Measurements from ENCODE around the gene ZFAND3.
"Not testable (repeated sequence)": the region's sequence is repeated elsewhere in the genome, so short reads cannot be mapped to it uniquely, and the experiment has no call there.

ZFAND3 gene

DNA sequence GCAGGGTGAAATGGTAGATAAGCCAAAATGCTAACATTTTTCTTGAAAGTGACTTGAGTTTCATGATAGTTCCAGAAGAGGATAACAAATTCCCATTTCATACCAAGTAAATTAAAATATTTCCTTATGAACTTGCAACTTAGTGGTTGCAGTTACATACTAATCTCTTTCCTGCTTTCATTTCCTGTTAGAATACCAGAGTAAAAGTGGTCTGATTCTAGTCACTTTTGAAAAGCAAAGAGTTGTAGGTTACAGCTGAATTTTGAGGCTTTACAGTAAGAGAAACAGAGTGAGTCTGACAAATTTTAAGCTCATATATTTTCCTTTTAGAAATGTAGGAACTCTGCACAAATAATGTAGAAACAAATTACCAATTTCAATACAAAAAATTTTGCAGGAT is 117.4 kb downstream of the ZFAND3 start:
- no peak for DNase-seq (ENCODE audit: low read depth in 2 of 2)

GRCh38 chr6:37938909-37939308 is 119.4 kb downstream of the ZFAND3 start:
- no peak for DNase-seq (ENCODE audit: low read depth in 2 of 2)

DNA sequence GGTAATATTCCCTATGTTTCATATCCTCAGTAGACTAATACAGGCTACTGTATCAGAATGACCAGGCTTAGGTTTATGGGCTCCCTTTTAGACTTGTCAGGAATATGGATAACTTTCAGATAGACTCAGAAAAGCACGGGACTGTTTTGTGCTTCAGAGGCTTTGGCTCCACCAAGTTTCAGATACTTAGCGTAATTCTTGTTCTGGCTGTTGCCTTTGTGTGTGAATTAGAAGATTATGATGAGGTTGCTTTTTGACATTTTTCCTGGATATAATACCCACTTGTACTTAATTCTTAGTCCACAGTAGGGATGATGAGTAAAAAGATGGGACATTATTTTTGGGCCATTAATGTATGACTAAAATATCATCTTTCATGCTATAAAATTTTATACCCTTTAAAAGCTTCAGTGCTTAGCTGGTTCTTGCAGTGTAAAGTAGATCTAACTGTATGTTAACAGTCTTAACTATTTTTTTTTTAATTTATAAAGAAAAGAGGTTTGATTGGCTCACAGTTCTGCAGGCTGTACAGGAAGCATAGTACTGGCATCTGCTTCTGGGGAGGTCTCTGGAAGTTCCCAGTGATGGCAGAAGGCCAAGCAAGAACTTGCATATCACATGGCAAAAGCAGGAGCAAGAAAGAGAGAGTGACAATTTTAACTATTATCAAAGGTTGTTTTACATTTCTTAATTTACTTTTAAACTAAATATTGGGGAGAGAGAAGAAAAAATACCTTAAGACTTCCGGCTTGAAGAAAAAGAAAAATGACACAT is 120.7 kb downstream of the ZFAND3 start:
- no peak for DNase-seq (ENCODE audit: low read depth in 2 of 2)

- no peak for DNase-seq (ENCODE audit: low read depth in 2 of 2)
Observed at GRCh38 chr6:37941871-37942270, 122.3 kb downstream of the ZFAND3 start.

GRCh38 chr6:37942606-37943376 is 123.3 kb downstream of the ZFAND3 start:
- DNase-seq (ENCODE audit: low read depth in 2 of 2) = no peak

GRCh38 chr6:37943436-37944058 is 124.0 kb downstream of the ZFAND3 start:
- DNase-seq (ENCODE audit: low read depth in 2 of 2) = no peak

DNA sequence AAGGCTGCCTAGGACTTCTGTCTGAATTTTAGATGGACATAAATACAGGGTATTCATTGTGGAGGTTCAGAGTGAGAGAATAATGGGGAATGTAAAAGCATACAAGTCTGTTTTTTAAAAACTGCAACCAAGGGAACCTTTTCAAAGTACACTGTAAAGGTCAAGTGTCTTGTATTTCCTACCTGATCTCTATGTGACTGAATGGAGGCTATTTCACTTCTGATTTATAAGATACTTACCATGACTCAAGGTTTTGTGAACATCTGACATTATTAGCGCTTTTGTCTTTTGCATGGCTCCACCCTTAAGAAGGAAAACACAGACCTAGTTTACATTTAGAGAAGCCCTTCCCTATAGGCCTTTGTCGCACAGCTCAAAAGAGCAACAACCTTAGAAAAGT is 126.5 kb downstream of the ZFAND3 start:
- DNase-seq (ENCODE audit: low read depth in 2 of 2) = no peak

DNA sequence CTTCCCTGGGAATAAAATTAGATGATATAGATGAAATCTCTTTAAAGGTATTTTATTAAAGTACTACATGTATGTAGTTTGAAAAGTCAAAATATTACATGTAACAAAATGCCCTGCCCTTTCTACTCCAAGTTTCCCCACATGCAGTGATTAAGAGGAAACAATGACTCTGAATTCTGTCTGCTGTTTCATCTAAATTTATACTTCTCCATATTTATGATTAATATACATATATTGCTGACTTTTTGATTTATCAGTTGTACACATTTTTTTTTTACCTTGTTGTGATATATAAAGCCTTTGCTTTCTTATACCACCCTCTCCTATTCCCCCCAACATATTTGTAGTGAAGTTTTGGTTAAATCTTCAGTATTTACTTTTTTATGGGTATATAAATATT is 127.9 kb downstream of the ZFAND3 start:
- DNase-seq (ENCODE audit: low read depth in 2 of 2) = no peak

- DNase-seq (ENCODE audit: low read depth in 2 of 2) = not testable (repeated sequence)
Observed at GRCh38 chr6:37948584-37948983, 129.1 kb downstream of the ZFAND3 start.

- no peak for DNase-seq (ENCODE audit: low read depth in 2 of 2)
Observed at GRCh38 chr6:37952027-37952426, 132.5 kb downstream of the ZFAND3 start.

DNA sequence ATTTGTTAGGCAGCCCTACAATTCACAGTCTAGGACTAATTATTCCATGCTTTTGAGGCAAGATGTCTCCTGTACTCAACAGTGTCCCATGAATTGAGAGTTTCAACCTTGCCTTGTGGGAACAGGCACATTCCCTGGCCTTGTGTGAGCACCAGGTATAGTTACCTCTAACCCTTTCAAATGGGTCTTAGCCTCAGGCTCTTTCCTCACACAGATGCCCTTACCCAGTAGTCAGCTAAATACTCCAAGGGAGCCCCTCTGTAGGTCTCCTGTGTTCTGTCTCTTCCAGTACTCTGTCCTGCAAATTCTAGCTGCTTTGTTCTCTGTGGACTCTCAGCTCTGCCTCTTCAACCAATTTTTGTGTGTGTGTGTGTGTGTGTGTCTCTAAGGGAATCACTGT is 135.3 kb downstream of the ZFAND3 start:
- no peak for DNase-seq (ENCODE audit: low read depth in 2 of 2)

GRCh38 chr6:37956711-37957275 is 137.3 kb downstream of the ZFAND3 start:
- no peak for DNase-seq (ENCODE audit: low read depth in 2 of 2)

DNA sequence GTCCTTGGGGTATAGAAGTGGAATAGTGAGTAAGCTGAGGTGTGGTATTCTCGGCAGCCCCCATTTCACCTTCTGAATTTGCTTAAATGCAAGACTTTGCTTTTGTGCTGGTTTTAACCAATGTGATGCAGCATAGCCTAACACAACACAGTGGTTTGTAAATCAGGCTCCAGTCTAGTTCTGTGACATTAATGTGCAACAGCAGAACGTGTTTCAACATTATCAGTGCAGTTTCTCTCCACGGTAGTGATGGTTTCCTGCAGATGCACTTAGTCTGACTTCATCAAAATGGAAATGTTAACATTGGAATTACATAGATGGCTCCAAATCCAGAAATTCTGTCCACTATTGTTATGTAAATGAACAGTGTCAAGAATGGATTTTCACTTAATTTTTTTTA is 139.5 kb downstream of the ZFAND3 start:
- no peak for DNase-seq (ENCODE audit: low read depth in 2 of 2)

GRCh38 chr6:37960139-37960935 is 140.8 kb downstream of the ZFAND3 start:
- no peak for DNase-seq (ENCODE audit: low read depth in 2 of 2)

DNA sequence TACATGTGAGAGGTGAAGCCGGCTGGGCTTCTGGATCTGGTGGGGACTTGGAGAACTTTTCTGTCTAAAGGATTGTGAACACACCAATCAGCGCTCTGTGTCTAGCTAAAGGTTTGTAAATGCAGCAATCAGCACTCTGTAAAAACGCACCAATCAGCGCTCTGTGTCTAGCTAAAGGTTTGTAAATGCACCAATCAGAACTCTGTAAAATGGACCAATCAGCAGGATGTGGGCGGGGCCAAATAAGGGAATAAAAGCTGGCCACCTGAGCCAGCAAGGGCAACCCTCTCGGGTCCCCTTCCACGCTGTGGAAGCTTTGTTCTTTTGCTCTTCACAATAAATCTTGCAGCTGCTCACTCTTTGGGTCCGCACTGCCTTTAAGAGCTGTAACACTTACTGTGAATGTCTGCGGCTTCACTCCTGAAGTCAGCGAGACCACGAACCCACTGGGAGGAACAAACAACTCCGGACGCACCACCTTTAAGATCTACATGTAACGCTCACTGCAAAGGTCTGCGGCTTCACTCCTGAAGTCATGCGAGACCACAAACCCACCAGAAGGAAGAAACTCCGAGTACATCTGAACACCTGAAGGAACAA is 143.1 kb downstream of the ZFAND3 start:
- not testable (repeated sequence) for DNase-seq (ENCODE audit: low read depth in 2 of 2)

- DNase-seq (ENCODE audit: low read depth in 2 of 2) = no peak
Observed at GRCh38 chr6:37965964-37966676, 146.6 kb downstream of the ZFAND3 start.

GRCh38 chr6:37966801-37967200 is 147.3 kb downstream of the ZFAND3 start:
- no peak for DNase-seq (ENCODE audit: low read depth in 2 of 2)

DNA sequence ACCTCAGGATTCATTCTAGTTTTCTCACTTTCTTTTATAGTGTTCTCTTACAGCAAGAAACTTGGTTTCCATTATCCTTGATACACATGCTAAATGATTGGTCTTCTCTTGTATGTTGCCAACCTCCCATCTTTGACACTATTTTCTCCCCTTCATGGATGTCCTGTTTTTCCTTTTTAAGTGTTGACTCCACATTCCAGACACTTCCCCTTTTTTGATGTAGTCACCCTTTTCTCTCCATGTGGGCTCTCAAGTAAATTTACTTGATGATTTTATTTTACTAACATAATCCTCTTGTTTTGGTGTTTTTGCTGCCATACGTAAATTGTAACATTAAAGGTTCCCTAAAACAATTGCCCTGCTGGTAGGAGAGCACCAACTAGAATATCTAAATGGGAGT is 148.1 kb downstream of the ZFAND3 start:
- no peak for DNase-seq (ENCODE audit: low read depth in 2 of 2)

GRCh38 chr6:37971266-37971665 is 151.7 kb downstream of the ZFAND3 start:
- no peak for DNase-seq (ENCODE audit: low read depth in 2 of 2)

- DNase-seq (ENCODE audit: low read depth in 2 of 2) = no peak
Observed at GRCh38 chr6:37971711-37972390, 152.3 kb downstream of the ZFAND3 start.

Data from stimulated activated CD4-positive, alpha-beta T cell treated with anti-CD3 and anti-CD28 coated beads, Interleukin-1b, Interleukin-23, amount 100 ng/mL, for 4 hours (primary cell).